CD4-positive, alpha-beta memory T cell (primary cell): ENCODE measurements around the gene WSCD2. TPM values are rescaled to one million over a fixed set of nuclear protein-coding genes. Genes with fewer than 3 reads are reported as not detected.
A peak's percentile ranks its signal among the peaks of the same experiment; 100 is the strongest.

Experiments
- CTCF ChIA-PET: fragments of 350-600 bp; sonication (Branson Sonifier 250); formaldehyde crosslinking; loops from one replicate; lab custom pipeline; 2021; ENCODE audit warnings: inconsistent platforms; ENCODE audit not compliant: partially characterized antibody; lab: Charles Lee
- POLR2A ChIA-PET: fragments of 350-600 bp; sonication (Branson Sonifier 250); formaldehyde crosslinking; loops from one replicate; lab custom pipeline; 2021; ENCODE audit not compliant: partially characterized antibody; lab: Charles Lee
- DNase-seq, 5 donors: peaks; one replicate each; pipeline versions ENCODE4 v3.0.0 to v3.0.0-alpha.2; 2020 to 2022; ENCODE audit warnings: mixed read lengths in 1 of 5
- H3K27ac ChIP-seq: one replicate; pipeline ENCODE4 v1.7.0; 2013; ENCODE audit warnings: low read depth, low read length
- H3K27me3 ChIP-seq: 2 replicates; pipeline ENCODE4 v1.7.0; 2013; ENCODE audit warnings: mild to moderate bottlenecking, low read length, moderate library complexity; ENCODE audit not compliant: insufficient read depth
- H3K36me3 ChIP-seq: 2 replicates; pipeline ENCODE4 v1.7.0; 2013; ENCODE audit warnings: mild to moderate bottlenecking, low read length, moderate library complexity; ENCODE audit not compliant: insufficient read depth
- H3K4me1 ChIP-seq: 2 replicates; pipeline ENCODE4 v1.7.0; 2013; ENCODE audit warnings: mild to moderate bottlenecking, low read length, moderate library complexity; ENCODE audit not compliant: insufficient read depth
- H3K4me3 ChIP-seq, 2 donors: one replicate each; pipeline ENCODE4 v1.7.0; 2013; ENCODE audit warnings: low read length in 2 of 2, mild to moderate bottlenecking in 1 of 2
- H3K9me3 ChIP-seq, 2 donors: one replicate each; pipeline ENCODE4 v1.7.0; 2013; ENCODE audit warnings: low read length in 2 of 2, control low read depth in 1 of 2; ENCODE audit not compliant: control insufficient read depth in 1 of 2
- H3K27ac Mint-ChIP-seq, 7 donors: one replicate each; pipeline ENCODE4 v1.8.0; 2020 to 2021; ENCODE audit warnings: mixed read lengths in 7 of 7, mild to moderate bottlenecking in 6 of 7, inconsistent platforms in 3 of 7, moderate library complexity in 3 of 7
- H3K27me3 Mint-ChIP-seq, 2 donors: one replicate each; pipeline ENCODE4 v1.8.0; 2020 to 2021; ENCODE audit warnings: mixed read lengths in 2 of 2
- H3K36me3 Mint-ChIP-seq, 2 donors: one replicate each; pipeline ENCODE4 v1.8.0; 2020 to 2021; ENCODE audit warnings: mixed read lengths in 2 of 2, inconsistent platforms in 1 of 2, mild to moderate bottlenecking in 1 of 2
- H3K4me1 Mint-ChIP-seq, 4 donors: one replicate each; pipeline ENCODE4 v1.8.0; 2020 to 2021; ENCODE audit warnings: mixed read lengths in 4 of 4, mild to moderate bottlenecking in 1 of 4
- H3K4me3 Mint-ChIP-seq, 8 donors: one replicate each; pipeline ENCODE4 v1.8.0; 2020 to 2021; ENCODE audit warnings: mixed read lengths in 8 of 8, mild to moderate bottlenecking in 7 of 8, moderate library complexity in 6 of 8, inconsistent platforms in 3 of 8
- H3K9me3 Mint-ChIP-seq, 8 donors: one replicate each; pipeline ENCODE4 v1.8.0; 2020 to 2021; ENCODE audit warnings: mixed read lengths in 8 of 8, mild to moderate bottlenecking in 5 of 8, inconsistent platforms in 3 of 8, moderate library complexity in 1 of 8
- intact Hi-C: fragments of 100-400 bp; cut with micrococcal nuclease; formaldehyde crosslinking; loops from one replicate; pipeline ENCODE4 v1.15.1; 2023
- polyA plus RNA-seq, 2 donors: library from polyadenylated mRNA; unstranded; fragments of 300-500 nt; fragmentation: Illumina TruSeq; gene quantifications; one replicate each; pipeline ENCODE4 v1.2.3, GENCODE V29; 2021
- total RNA-seq, 2 experiments: library from RNA; stranded (reverse); gene quantifications; one replicate each; pipeline ENCODE4 v1.2.3, GENCODE V29; 2021

The WSCD2 gene
- total and polyA plus RNA-seq, 4 experiments from 2014 or later: not detected

DNA sequence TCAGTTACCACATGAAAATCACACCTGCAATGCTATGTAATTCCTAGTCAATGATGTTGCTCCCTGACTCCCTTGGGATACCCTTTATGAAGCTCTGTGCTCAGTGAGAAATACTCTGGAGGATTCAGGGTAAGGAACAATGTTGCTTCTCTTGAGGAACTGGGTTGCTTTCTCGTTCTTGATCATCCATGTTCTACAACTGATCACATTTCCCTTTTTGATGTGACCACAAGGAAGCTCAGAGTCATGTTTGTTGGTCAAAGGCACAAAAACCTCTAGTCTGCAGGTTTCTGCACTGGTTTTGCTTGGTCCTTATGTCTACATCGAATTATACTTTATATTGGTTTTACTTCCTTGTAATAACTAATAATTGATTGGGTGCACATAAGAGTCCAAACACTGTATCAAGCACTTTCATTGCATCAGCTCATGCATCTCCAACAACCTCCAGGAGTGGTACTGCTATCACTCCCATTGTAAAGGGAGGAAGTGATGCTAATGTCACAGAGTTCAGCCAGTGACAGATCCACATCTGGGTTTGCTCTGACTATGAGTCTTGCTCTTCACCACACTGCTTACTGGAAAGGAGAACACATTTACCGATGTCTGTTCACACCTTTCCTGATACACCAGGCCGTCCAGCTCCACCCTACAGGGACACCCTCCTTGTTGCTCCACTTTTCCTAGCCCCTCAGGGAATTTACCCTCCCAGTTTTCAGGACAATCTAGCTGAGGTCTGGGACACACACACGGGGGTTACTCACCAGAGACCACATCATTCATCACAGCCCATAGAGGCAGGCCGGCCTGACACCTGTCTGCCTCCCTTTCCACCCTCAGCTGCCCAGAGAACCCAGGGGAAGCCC is 169.0 kb downstream of the WSCD2 start:
- Histone ChIP-seq H3K4me1 (peaks cover 63% of the 10 kb centered on the region), H3K4me3 (no peak overlapping the region), H3K36me3 (no peaks in the 10 kb centered on the region), H3K27ac (no peak overlapping the region), H3K9me3 (no peaks in the 10 kb centered on the region), H3K27me3 (no peaks in the 10 kb centered on the region)
- intact Hi-C loops: no loop called here
- peaks cover 0 to 3% (median 0%) of the 10 kb centered on the region in 8 donors for H3K9me3 Mint-ChIP-seq
- no peak for DNase-seq
- ChIA-PET POLR2A (interaction anchor here (0.7 to 4.5 kb wide), 3 partner anchors 9 to 16 kb away, joined by 3 to 28 read pairs (median 8); no protein-coding TSS in a partner anchor), CTCF (no interaction called here)
- H3K4me1 Mint-ChIP-seq: peaks cover 0 to 37% (median 28%) of the 10 kb centered on the region in 4 donors
- H3K36me3 Mint-ChIP-seq: no peaks in the 10 kb centered on the region
- peak overlapping the region in 6 of 7 donors; percentile 1 to 85 (median 56) for H3K27ac Mint-ChIP-seq
- H3K27me3 Mint-ChIP-seq: peaks cover 0 to 13% of the 10 kb centered on the region in 2 donors
- peak overlapping the region in 3 of 8 donors; percentile 2 to 48 (median 43) for H3K4me3 Mint-ChIP-seq

- H3K4me3 Mint-ChIP-seq: peak overlapping the region in 1 of 8 donors; percentile 43
- H3K4me1 ChIP-seq: peaks cover 63% of the 10 kb centered on the region
- H3K27me3 Mint-ChIP-seq: peaks cover 0 to 11% of the 10 kb centered on the region in 2 donors
- ChIA-PET CTCF (no interaction called here), POLR2A (interaction anchor here (2.1 to 4.5 kb wide), 2 partner anchors 8 to 15 kb away, joined by 8 to 28 read pairs; no protein-coding TSS in a partner anchor)
- no peaks in the 10 kb centered on the region for H3K36me3 ChIP-seq
- H3K27ac ChIP-seq: no peak overlapping the region
- H3K36me3 Mint-ChIP-seq: no peaks in the 10 kb centered on the region
- no peaks in the 10 kb centered on the region for H3K27me3 ChIP-seq
- H3K4me3 ChIP-seq: no peak overlapping the region
- no peaks in the 10 kb centered on the region for H3K9me3 ChIP-seq
- no peak for DNase-seq
- peaks cover 0 to 37% (median 28%) of the 10 kb centered on the region in 4 donors for H3K4me1 Mint-ChIP-seq
- H3K27ac Mint-ChIP-seq: peak overlapping the region in 4 of 7 donors; percentile 38 to 76 (median 56)
- intact Hi-C loops: no loop called here
- peaks cover 0 to 3% (median 0%) of the 10 kb centered on the region in 8 donors for H3K9me3 Mint-ChIP-seq
These were observed 169.7 kb downstream of the WSCD2 start for GRCh38 chr12:108298761-108299275.

GRCh38 chr12:108299516-108299915 is 170.4 kb downstream of the WSCD2 start:
- H3K4me3 ChIP-seq: no peak overlapping the region
- H3K4me1 ChIP-seq: peaks cover 63% of the 10 kb centered on the region
- H3K27me3 ChIP-seq: no peaks in the 10 kb centered on the region
- Mint-ChIP-seq H3K36me3 (no peaks in the 10 kb centered on the region), H3K27ac (peak overlapping the region in 1 of 7 donors; percentile 70), H3K4me3 (peak overlapping the region in 1 of 8 donors; percentile 22), H3K4me1 (peaks cover 0 to 39% (median 29%) of the 10 kb centered on the region in 4 donors), H3K9me3 (peaks cover 0 to 3% (median 0%) of the 10 kb centered on the region in 8 donors), H3K27me3 (peaks cover under 1 to 11% of the 10 kb centered on the region in 2 donors)
- intact Hi-C loops: no loop called here
- CTCF ChIA-PET: no interaction called here
- POLR2A ChIA-PET: interaction anchor here (2.1 kb wide), 1 partner anchor 14 kb away, joined by 8 read pairs; no protein-coding TSS in a partner anchor
- H3K36me3 ChIP-seq: no peaks in the 10 kb centered on the region
- DNase-seq: no peak
- no peak overlapping the region for H3K27ac ChIP-seq
- H3K9me3 ChIP-seq: no peaks in the 10 kb centered on the region

Other genes with a start within 250 kb of the WSCD2 start
- gene CMKLR1, start 210.0 kb downstream of the WSCD2 start, total RNA-seq: under 1 TPM; 0.87 to 0.94 TPM
- under 1 TPM in 1 of 2 donors, not detected in 1; 0.08 TPM for gene CMKLR1, start 210.0 kb downstream of the WSCD2 start, polyA plus RNA-seq